Measurements from ENCODE around the gene SPI1. TPM values are rescaled to one million over a fixed set of nuclear protein-coding genes. Genes with fewer than 3 reads are reported as not detected.

SPI1 gene
- total RNA-seq, 4 donors from 2014 or later, result 25.0 to 69.4 (median 48.4) TPM

DNA sequence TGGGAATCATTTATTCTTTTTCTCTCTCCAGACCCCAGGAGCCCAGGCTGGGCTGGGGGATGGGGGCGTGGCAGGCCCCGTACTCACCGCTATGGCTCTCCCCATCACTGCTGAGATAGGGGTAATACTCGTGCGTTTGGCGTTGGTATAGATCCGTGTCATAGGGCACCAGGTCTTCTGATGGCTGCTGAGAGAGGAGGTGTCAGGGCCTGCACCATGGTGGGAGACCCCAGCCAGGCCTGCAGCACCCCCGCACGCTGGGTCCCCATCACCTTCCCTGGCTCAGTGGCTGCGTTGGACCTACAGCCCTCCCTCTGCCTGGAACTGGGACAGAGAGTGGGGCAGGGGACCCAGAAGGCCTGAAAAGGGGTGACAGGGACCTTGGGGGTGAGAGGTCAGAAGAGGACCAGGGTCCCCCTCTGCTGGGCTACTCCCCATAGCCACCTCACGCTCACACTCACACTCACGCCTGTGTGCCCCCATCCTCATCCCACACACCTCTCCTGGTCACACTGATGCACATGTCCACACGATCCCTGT, 2.7 kb downstream of the SPI1 start:
- ATAC-seq (ENCODE audit: low FRiP score) (no peak), DNase-seq (ENCODE audit: low spot score) (no peak)
- TF ChIP-seq, protein P1, sequence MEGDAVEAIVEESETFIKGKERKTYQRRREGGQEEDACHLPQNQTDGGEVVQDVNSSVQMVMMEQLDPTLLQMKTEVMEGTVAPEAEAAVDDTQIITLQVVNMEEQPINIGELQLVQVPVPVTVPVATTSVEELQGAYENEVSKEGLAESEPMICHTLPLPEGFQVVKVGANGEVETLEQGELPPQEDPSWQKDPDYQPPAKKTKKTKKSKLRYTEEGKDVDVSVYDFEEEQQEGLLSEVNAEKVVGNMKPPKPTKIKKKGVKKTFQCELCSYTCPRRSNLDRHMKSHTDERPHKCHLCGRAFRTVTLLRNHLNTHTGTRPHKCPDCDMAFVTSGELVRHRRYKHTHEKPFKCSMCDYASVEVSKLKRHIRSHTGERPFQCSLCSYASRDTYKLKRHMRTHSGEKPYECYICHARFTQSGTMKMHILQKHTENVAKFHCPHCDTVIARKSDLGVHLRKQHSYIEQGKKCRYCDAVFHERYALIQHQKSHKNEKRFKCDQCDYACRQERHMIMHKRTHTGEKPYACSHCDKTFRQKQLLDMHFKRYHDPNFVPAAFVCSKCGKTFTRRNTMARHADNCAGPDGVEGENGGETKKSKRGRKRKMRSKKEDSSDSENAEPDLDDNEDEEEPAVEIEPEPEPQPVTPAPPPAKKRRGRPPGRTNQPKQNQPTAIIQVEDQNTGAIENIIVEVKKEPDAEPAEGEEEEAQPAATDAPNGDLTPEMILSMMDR (IDR thresholded peaks at IDR 0.05), result no peak

DNA sequence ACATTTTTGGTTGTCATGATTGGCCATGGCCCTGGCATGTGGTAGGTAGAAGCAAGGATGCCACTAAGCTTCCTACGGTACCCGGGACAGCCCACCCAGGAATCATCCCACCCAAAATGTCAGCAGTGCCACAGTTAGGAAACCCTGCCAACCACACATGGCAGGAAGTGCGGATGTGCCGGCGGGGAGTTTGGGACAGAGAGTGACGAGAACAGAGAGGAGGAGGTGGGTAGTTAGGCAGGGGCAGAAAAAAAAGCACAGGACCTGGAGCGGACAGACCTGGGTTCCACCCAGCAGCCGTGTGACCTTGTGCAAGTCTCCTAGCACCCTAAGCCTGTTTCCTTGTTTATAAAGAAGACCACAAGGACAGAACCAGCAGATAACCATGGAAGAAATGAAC, 3.3 kb downstream of the SPI1 start:
- ATAC-seq (ENCODE audit: low FRiP score), result no peak
- no peak for DNase-seq (ENCODE audit: low spot score)
- TF ChIP-seq, protein P1 (IDR thresholded peaks at IDR 0.05), result no peak

DNA sequence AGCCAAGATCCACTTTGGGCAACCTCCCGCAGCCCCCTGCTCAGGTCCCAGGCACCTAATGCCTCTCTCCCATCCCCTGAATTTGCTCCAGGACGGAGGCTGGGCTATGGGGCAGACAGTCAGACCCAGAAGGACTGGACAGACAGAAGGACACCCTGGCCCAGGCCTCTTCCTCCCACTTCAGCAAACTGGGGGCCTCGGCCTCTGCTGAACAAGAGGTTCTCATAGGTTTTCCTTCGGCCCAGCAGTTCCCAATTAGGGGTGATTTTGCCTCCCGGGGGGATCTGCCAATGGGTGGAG, 3.7 kb downstream of the SPI1 start:
- ATAC-seq (ENCODE audit: low FRiP score) (no peak), DNase-seq (ENCODE audit: low spot score) (no peak)
- TF ChIP-seq, protein P1 (IDR thresholded peaks at IDR 0.05), result no peak

DNA sequence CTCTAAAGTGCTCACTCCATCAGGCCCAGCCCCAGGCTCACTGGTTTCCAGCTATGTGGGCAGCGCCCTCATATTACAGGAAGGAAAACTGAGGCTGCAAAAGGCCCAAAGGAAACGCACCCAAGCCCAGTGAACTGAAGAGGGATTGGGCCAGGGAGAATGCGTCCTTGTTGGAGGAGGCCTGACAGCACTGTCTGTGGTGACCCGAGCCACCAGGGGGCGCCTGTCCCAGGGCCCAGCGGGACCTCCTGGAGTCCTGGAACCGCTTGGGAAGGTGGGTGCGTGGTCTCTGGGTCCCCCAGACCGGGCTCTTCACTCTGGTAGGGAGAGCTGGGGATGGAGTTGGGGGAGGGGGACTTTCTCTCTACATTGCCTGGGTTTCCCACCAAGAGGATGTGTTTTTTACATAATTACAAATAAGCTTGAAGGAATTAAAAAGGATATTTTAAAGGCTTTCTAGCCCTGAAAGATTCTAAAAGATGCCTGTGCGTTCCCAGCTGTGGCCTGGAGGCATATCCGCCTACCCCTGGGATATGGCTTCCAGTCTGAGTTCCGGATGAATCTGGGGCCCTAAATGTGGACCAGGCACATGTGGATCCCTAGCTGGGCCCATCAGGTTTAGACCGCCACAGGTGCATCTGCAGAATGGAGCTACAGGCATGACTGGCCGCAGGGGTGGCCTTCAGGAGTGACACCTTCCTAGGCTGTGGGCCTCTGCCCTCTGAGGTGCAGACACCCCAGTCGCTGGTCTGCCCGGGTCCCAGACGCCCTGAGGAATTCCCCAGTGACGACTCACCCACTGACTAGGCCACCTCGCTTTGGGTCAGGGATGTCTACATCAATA, 4.2 kb downstream of the SPI1 start:
- ATAC-seq (ENCODE audit: low FRiP score) (peak; percentile 54), DNase-seq (ENCODE audit: low spot score) (peak; percentile 71)
- TF ChIP-seq, protein P1 (IDR thresholded peaks at IDR 0.05), result peak in 1 of 3 donors; percentile 82

DNA sequence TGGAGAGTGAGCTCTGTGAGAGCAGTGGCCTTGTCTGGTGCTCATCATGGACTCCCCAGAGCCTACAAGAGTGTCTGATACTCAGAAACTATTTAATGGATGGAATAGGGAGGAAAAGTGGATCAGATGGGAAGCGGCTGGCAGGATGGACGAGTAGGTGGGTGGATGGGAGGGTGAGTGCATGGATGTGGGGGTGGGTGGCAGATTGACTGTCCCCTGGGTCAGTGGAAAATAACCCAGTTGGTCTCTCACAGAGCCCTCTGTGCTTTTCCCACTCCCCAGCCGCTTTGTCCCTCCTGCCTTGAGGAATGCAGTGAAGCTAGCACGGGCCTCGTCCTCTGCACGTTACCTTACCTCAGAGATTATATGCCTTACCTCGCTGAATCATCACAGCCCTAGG, 5.9 kb downstream of the SPI1 start:
- DNase-seq (ENCODE audit: low spot score) (no peak), ATAC-seq (ENCODE audit: low FRiP score) (no peak)
- TF ChIP-seq, protein P1 (IDR thresholded peaks at IDR 0.05), result no peak

DNA sequence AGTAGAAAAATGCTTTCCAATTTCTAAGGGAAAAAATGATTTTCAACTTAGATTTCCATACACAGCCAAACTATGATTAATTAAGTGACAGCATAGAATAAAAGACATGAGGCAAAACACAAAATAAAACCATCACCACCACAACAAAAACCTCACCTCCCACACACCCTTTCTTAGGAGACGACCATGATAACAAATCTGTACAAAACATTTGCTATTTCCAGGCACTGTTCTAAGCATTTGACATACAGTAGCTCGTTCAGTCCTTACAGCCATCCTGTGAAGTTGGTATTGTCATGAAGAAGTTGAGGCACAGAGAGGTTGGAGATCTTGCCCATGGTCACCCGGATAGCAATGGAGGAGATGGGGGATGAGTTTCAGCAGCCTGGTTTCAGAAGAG, 8.7 kb downstream of the SPI1 start:
- no peak for DNase-seq (ENCODE audit: low spot score)
- ATAC-seq (ENCODE audit: low FRiP score), result no peak
- TF ChIP-seq, protein P1 (IDR thresholded peaks at IDR 0.05), result no peak

DNA sequence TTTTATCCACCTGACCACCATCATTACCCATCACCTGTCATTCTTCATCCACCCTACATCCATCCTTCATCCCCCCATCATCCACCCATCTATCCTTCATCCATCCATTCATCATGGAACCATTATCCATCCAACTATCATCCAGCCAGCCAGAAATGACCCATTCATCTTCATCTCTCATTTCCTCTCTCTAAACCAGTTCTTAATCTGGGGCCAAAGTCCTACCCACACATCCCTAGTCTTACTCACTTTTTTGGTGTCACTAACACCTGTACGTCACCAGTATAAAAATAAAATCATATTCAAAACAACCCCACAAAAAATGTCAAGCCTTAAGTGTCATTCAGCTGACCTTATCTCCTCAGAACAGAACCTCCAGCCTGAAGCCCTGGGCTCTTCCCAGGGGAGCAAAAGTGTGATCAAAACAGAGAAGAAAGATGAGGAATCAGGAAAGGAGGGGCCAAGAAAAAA, 12.3 kb downstream of the SPI1 start:
- TF ChIP-seq, protein P1 (IDR thresholded peaks at IDR 0.05), result no peak
- no peak for DNase-seq (ENCODE audit: low spot score)
- no peak for ATAC-seq (ENCODE audit: low FRiP score)
